ENCODE measurements around the gene HMCN1. TPM values are rescaled to one million over a fixed set of nuclear protein-coding genes. Genes with fewer than 3 reads are reported as not detected.

The HMCN1 gene
- total RNA-seq, 2 donors from 2014 or later: 6.5 to 7.4 TPM

DNA sequence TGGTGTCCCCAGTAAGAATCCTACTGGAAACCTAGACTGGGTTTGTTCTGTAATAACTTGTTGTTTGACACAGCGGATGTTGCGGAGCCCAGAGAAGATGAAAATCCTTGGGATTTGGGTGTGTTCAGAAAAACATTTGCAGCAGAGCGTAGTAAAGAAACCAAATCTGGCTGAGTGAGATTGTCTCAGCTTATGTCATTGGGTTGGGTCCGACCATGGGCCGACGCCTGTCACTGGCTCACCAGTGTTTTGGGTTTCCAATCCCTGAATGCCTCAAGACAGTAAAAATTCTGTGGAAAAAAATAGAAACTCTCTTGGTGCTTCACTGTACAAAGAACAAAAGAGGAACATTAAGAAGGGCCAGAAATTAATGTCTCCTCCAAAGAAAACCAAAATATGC lies 494.6 kb downstream of the HMCN1 start:
- no peaks in the 10 kb centered on the region for H3K9me3 Mint-ChIP-seq

DNA sequence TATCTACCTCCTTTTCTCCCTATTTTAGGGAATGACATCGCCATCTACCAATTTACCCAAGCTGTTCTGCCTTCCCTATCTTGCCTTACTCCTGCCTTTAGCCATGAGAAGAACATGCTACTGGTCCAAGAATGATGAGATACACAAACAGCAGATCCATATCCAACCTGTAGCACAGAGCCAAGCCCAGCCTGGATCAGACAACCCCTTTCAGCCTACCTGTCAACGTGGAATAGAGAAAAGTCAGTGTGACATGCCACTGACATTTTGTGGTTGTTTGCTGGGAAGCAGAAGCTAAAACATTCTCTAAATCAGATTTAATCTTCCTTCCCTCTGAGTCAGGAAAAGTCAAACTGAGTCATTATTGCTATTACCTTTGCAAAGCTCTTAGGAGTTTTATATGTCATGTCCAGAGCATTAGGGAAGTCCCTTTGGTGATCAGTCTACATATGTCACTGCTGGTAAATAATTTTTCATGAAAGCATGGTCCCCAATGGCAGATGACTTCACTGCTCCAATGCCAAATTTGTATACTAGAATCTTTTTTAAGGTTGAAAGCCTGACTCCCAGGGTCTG lies 497.8 kb downstream of the HMCN1 start:
- Histone ChIP-seq H3K4me3 (ENCODE audit: low read length) (no peak overlapping the region), H3K27ac (ENCODE audit: low read depth, low read length) (no peak overlapping the region), H3K9ac (ENCODE audit: extremely low read depth, low read length, poor library complexity, severe bottlenecking) (no peak overlapping the region), H3K4me1 (ENCODE audit: control insufficient read depth, insufficient read depth, low read length) (no peaks in the 10 kb centered on the region), H3K27me3 (ENCODE audit: control insufficient read depth, insufficient read depth, low read length, poor library complexity, severe bottlenecking) (peaks cover 12% of the 10 kb centered on the region), H3K36me3 (ENCODE audit: control insufficient read depth, insufficient read depth, low read length) (no peaks in the 10 kb centered on the region), H3K9me3 (ENCODE audit: control insufficient read depth, low read length) (no peaks in the 10 kb centered on the region)
- DNase-seq: no peak
- 80 to 84% methylated on average over 1 to 2 of the region's 2 CpGs for WGBS, 2 experiments (ENCODE audit: insufficient coverage in 1 of 2, insufficient read length in 1 of 2)
- no peak overlapping the region for H3K4me3 Mint-ChIP-seq
- no peaks in the 10 kb centered on the region for H3K27me3 Mint-ChIP-seq (ENCODE audit: insufficient read depth)
- no peaks in the 10 kb centered on the region for H3K36me3 Mint-ChIP-seq (ENCODE audit: low read depth)
- no peak overlapping the region for H3K27ac Mint-ChIP-seq
- no peaks in the 10 kb centered on the region for H3K4me1 Mint-ChIP-seq
- H3K9me3 Mint-ChIP-seq: no peaks in the 10 kb centered on the region
- TF ChIP-seq, protein P1, sequence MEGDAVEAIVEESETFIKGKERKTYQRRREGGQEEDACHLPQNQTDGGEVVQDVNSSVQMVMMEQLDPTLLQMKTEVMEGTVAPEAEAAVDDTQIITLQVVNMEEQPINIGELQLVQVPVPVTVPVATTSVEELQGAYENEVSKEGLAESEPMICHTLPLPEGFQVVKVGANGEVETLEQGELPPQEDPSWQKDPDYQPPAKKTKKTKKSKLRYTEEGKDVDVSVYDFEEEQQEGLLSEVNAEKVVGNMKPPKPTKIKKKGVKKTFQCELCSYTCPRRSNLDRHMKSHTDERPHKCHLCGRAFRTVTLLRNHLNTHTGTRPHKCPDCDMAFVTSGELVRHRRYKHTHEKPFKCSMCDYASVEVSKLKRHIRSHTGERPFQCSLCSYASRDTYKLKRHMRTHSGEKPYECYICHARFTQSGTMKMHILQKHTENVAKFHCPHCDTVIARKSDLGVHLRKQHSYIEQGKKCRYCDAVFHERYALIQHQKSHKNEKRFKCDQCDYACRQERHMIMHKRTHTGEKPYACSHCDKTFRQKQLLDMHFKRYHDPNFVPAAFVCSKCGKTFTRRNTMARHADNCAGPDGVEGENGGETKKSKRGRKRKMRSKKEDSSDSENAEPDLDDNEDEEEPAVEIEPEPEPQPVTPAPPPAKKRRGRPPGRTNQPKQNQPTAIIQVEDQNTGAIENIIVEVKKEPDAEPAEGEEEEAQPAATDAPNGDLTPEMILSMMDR (conservative IDR thresholded peaks at IDR 0.05): no peak

More for the DNA sequence above, 494.6 kb downstream of the HMCN1 start:
- Histone ChIP-seq H3K9me3 (ENCODE audit: control insufficient read depth, low read length) (peaks cover 18% of the 10 kb centered on the region), H3K27me3 (ENCODE audit: control insufficient read depth, insufficient read depth, low read length, poor library complexity, severe bottlenecking) (peaks cover 12% of the 10 kb centered on the region), H3K27ac (ENCODE audit: low read depth, low read length) (no peak overlapping the region), H3K36me3 (ENCODE audit: control insufficient read depth, insufficient read depth, low read length) (no peaks in the 10 kb centered on the region), H3K4me1 (ENCODE audit: control insufficient read depth, insufficient read depth, low read length) (no peaks in the 10 kb centered on the region), H3K4me3 (ENCODE audit: low read length) (no peak overlapping the region), H3K9ac (ENCODE audit: extremely low read depth, low read length, poor library complexity, severe bottlenecking) (no peak overlapping the region)
- H3K27me3 Mint-ChIP-seq (ENCODE audit: insufficient read depth): no peaks in the 10 kb centered on the region
- TF ChIP-seq, protein P1 (conservative IDR thresholded peaks at IDR 0.05): no peak
- 82 to 99% methylated on average over 3 to 6 of the region's 6 CpGs for WGBS, 2 experiments (ENCODE audit: insufficient coverage in 1 of 2, insufficient read length in 1 of 2)
- H3K36me3 Mint-ChIP-seq (ENCODE audit: low read depth): no peaks in the 10 kb centered on the region
- no peak for DNase-seq
- H3K27ac Mint-ChIP-seq: no peak overlapping the region
- H3K4me3 Mint-ChIP-seq: no peak overlapping the region
- H3K4me1 Mint-ChIP-seq: no peaks in the 10 kb centered on the region

DNA sequence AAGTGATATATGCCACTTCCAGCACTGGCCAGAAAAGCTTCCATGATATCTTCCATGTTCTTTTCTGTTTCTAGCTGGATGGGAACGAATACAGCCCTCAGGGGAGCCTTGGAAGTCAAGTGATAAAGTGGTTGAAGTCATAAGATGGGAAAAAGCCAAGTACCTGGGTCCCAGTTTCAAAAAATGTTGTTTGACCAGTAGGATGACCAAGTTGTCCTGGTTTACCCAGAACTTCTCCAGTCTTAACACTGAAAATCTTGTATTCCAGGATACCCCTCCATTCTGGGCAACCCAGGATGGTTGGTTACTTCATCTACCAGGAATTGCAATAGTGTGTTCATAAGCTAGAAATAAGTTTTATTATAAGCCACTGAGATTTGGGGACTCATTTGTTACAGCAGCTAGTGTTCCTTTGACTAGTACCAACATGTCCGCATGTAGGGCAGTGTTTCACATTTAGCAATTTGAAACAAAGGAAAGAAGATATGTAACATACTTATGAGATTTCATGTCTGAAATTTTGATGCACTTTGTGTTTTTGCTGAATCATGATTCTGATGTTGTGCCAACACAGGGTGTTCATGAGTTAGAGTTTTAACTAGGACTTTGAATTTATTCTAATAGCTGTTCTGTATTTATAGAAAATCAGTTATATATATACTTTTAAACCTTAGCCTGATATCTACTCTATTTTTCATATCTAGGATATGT lies 500.9 kb downstream of the HMCN1 start:
- H3K27ac ChIP-seq (ENCODE audit: low read depth, low read length): no peak overlapping the region
- no peaks in the 10 kb centered on the region for H3K36me3 Mint-ChIP-seq (ENCODE audit: low read depth)
- no peaks in the 10 kb centered on the region for H3K36me3 ChIP-seq (ENCODE audit: control insufficient read depth, insufficient read depth, low read length)
- no peak overlapping the region for H3K9ac ChIP-seq (ENCODE audit: extremely low read depth, low read length, poor library complexity, severe bottlenecking)
- no peaks in the 10 kb centered on the region for H3K27me3 ChIP-seq (ENCODE audit: control insufficient read depth, insufficient read depth, low read length, poor library complexity, severe bottlenecking)
- DNase-seq: no peak
- H3K4me3 Mint-ChIP-seq: no peak overlapping the region
- H3K9me3 Mint-ChIP-seq: no peaks in the 10 kb centered on the region
- H3K9me3 ChIP-seq (ENCODE audit: control insufficient read depth, low read length): no peaks in the 10 kb centered on the region
- H3K4me3 ChIP-seq (ENCODE audit: low read length): no peak overlapping the region
- WGBS, 2 experiments (ENCODE audit: insufficient coverage in 1 of 2, insufficient read length in 1 of 2): 65% methylated on average over 2 of the region's 2 CpGs; no CpG with 5 or more reads in 1 of the 2 experiments
- H3K4me1 ChIP-seq (ENCODE audit: control insufficient read depth, insufficient read depth, low read length): no peaks in the 10 kb centered on the region
- H3K4me1 Mint-ChIP-seq: no peaks in the 10 kb centered on the region
- no peaks in the 10 kb centered on the region for H3K27me3 Mint-ChIP-seq (ENCODE audit: insufficient read depth)
- H3K27ac Mint-ChIP-seq: no peak overlapping the region
- TF ChIP-seq, protein P1 (conservative IDR thresholded peaks at IDR 0.05): no peak

All from endodermal cell (in vitro differentiated cells).